K562 (cell line): Measurements from ENCODE around the gene IL34.

Source experiments
- HMG20B ChIP-seq: fragments of 250-450 bp; sonication (Bioruptor Pico); IDR thresholded peaks from 2 replicates; pipeline ENCODE4 v1.5.0; 2021; ENCODE audit warnings: mild to moderate bottlenecking
- PHF8 ChIP-seq: fragments of 200-600 bp; sonication (generic); IDR thresholded peaks from 2 replicates; pipeline ENCODE4 v1.6.1; 2012; ENCODE audit warnings: mixed run types, mild to moderate bottlenecking, inconsistent platforms, low read length, moderate library complexity, borderline replicate concordance
- POLR2A ChIP-seq: fragments of 450-650 bp; conservative IDR thresholded peaks from 2 replicates; pipeline ENCODE4 v1.6.1; 2016
- TRIM28 ChIP-seq: fragments of 450-650 bp; IDR thresholded peaks from 2 replicates; pipeline ENCODE4 v1.6.1; 2017
- YY1 ChIP-seq, 3 experiments: IDR thresholded peaks; 2 replicates each; pipeline ENCODE4 v1.6.1; 2011; ENCODE audit warnings: low read length in 2 of 3, mild to moderate bottlenecking in 2 of 3, moderate library complexity in 2 of 3, borderline replicate concordance in 1 of 3, control low read depth in 1 of 3, low read depth in 1 of 3; ENCODE audit not compliant: insufficient read depth in 3 of 3, insufficient replicate concordance in 2 of 3, control insufficient read depth in 1 of 3, insufficient read length in 1 of 3; ENCODE audit errors: extremely low read depth in 1 of 3
- TF ChIP-seq, protein P1 (sequence below), 3 experiments: IDR thresholded peaks in 2 of 3; conservative IDR thresholded peaks in 1 of 3; 2 replicates each; pipeline ENCODE4 v1.5.1; 2011 to 2012; ENCODE audit warnings: low read length in 3 of 3, mild to moderate bottlenecking in 3 of 3, control low read depth in 2 of 3, improper control_type of control experiment in 1 of 3, inconsistent platforms in 1 of 3, low read depth in 1 of 3, mixed read lengths in 1 of 3, moderate library complexity in 1 of 3; ENCODE audit not compliant: insufficient read depth in 2 of 3
- TF ChIP-seq, protein P2 (sequence below): sonication (generic); formaldehyde crosslinking; IDR thresholded peaks from 2 replicates; pipeline ENCODE4 v1.5.0; 2020; ENCODE audit warnings: missing genetic modification reagents

DNA sequence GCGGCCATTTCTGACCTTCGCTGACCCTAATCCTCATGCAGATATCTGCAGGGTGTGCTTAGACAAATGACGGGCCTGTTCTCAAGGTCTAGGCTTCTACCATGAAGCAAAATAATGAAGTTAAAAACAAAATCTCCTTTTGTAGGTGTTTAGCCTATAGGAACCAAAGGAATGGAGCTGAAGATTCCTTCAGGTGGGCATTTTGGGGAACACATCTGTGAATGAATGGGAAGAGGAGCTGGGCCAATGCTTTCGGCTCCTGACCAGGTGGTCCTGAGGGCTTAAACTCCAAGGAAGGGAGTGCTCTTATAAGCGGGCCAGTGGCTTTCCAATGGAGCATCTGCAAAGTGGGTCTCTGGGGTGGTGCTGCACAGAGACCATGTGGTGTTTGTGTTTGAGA, 14.1 kb upstream of the IL34 start:
- TF ChIP-seq PHF8 (no peak), TRIM28 (no peak), HMG20B (no peak), POLR2A (no peak), YY1 (IDR thresholded peaks at IDR 0.05; ENCODE audit: borderline replicate concordance in 1 of 3, control insufficient read depth in 1 of 3, extremely low read depth in 1 of 3, insufficient read depth in 3 of 3, insufficient read length in 1 of 3, insufficient replicate concordance in 2 of 3, low read depth in 1 of 3, low read length in 2 of 3) (no peak)
- TF ChIP-seq, protein P1, sequence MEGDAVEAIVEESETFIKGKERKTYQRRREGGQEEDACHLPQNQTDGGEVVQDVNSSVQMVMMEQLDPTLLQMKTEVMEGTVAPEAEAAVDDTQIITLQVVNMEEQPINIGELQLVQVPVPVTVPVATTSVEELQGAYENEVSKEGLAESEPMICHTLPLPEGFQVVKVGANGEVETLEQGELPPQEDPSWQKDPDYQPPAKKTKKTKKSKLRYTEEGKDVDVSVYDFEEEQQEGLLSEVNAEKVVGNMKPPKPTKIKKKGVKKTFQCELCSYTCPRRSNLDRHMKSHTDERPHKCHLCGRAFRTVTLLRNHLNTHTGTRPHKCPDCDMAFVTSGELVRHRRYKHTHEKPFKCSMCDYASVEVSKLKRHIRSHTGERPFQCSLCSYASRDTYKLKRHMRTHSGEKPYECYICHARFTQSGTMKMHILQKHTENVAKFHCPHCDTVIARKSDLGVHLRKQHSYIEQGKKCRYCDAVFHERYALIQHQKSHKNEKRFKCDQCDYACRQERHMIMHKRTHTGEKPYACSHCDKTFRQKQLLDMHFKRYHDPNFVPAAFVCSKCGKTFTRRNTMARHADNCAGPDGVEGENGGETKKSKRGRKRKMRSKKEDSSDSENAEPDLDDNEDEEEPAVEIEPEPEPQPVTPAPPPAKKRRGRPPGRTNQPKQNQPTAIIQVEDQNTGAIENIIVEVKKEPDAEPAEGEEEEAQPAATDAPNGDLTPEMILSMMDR (IDR thresholded peaks at IDR 0.05 in 2 of 3, conservative IDR thresholded peaks at IDR 0.05 in 1 of 3; ENCODE audit: insufficient read depth in 2 of 3, low read depth in 1 of 3, low read length in 3 of 3), result no peak
- TF ChIP-seq, protein P2, sequence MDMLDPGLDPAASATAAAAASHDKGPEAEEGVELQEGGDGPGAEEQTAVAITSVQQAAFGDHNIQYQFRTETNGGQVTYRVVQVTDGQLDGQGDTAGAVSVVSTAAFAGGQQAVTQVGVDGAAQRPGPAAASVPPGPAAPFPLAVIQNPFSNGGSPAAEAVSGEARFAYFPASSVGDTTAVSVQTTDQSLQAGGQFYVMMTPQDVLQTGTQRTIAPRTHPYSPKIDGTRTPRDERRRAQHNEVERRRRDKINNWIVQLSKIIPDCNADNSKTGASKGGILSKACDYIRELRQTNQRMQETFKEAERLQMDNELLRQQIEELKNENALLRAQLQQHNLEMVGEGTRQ (CRISPR knock-in tag), result no peak
